GM21367 (cell line): ENCODE measurements around the gene PIAS3.
A peak's percentile ranks its signal among the peaks of the same experiment; 100 is the strongest.
"Not testable (repeated sequence)": the region's sequence is repeated elsewhere in the genome, so short reads cannot be mapped to it uniquely, and the experiment has no call there.

ENCODE experiments used
- ATAC-seq: cut with Tn5 transposase; IDR thresholded peaks from one replicate; pipeline ENCODE4 v1.9.1; 2021; ENCODE audit not compliant: unreplicated experiment

Gene PIAS3

GRCh38 chr1:145877923-145878486 lies 19.1 kb upstream of the PIAS3 start:
- no peak for ATAC-seq

- no peak for ATAC-seq
Observed at GRCh38 chr1:145874646-145875045, 15.8 kb upstream of the PIAS3 start.

- no peak for ATAC-seq
Observed at GRCh38 chr1:145871994-145872924, 13.4 kb upstream of the PIAS3 start.

- ATAC-seq: no peak
Observed at GRCh38 chr1:145868232-145868631, 9.4 kb upstream of the PIAS3 start.

GRCh38 chr1:145863282-145864018 lies 4.6 kb upstream of the PIAS3 start:
- no peak for ATAC-seq

- ATAC-seq: peak; percentile 57
Observed at GRCh38 chr1:145859491-145860023, 676 bp upstream of the PIAS3 start.

- ATAC-seq: no peak
Observed at GRCh38 chr1:145858238-145858900, 512 bp downstream of the PIAS3 start.

- ATAC-seq: no peak
Observed at GRCh38 chr1:145857170-145857569, 1.7 kb downstream of the PIAS3 start.

- no peak for ATAC-seq
Observed at GRCh38 chr1:145855426-145855948, 3.4 kb downstream of the PIAS3 start.

- no peak for ATAC-seq
Observed at GRCh38 chr1:145849356-145850160, 9.3 kb downstream of the PIAS3 start.

GRCh38 chr1:145847827-145848226 lies 11.1 kb downstream of the PIAS3 start:
- ATAC-seq: no peak

- ATAC-seq: no peak
Observed at GRCh38 chr1:145846201-145846612, 12.7 kb downstream of the PIAS3 start.

GRCh38 chr1:145845514-145846161 lies 13.2 kb downstream of the PIAS3 start, which contains the start of gene NUDT17:
Gene NUDT17 (plus strand): TSS chr1:145845630. CDS start chr1:145845641, 11 bp downstream.
- no peak for ATAC-seq

- no peak for ATAC-seq
Observed at GRCh38 chr1:145845144-145845513, 13.8 kb downstream of the PIAS3 start.

GRCh38 chr1:145843031-145843430 lies 15.8 kb downstream of the PIAS3 start:
- ATAC-seq: no peak

GRCh38 chr1:145837656-145838055 lies 21.2 kb downstream of the PIAS3 start:
- no peak for ATAC-seq

- ATAC-seq: not testable (repeated sequence)
Observed at GRCh38 chr1:145830810-145831209, 28.1 kb downstream of the PIAS3 start.

GRCh38 chr1:145828367-145829026 lies 30.4 kb downstream of the PIAS3 start:
- ATAC-seq: no peak

GRCh38 chr1:145827966-145828365 lies 30.9 kb downstream of the PIAS3 start:
- no peak for ATAC-seq
